GM18858 (cell line): ENCODE measurements around the gene OLFML3.
"Not testable (repeated sequence)": the region's sequence is repeated elsewhere in the genome, so short reads cannot be mapped to it uniquely, and the experiment has no call there.

Source experiments
- ATAC-seq: cut with Tn5 transposase; IDR thresholded peaks from one replicate; pipeline ENCODE4 v1.9.1; 2021; ENCODE audit not compliant: unreplicated experiment

The OLFML3 gene

GRCh38 chr1:113948151-113948550 is 31.1 kb upstream of the OLFML3 start:
- ATAC-seq: not testable (repeated sequence)

GRCh38 chr1:113949007-113949406 is 30.3 kb upstream of the OLFML3 start:
- no peak for ATAC-seq

DNA sequence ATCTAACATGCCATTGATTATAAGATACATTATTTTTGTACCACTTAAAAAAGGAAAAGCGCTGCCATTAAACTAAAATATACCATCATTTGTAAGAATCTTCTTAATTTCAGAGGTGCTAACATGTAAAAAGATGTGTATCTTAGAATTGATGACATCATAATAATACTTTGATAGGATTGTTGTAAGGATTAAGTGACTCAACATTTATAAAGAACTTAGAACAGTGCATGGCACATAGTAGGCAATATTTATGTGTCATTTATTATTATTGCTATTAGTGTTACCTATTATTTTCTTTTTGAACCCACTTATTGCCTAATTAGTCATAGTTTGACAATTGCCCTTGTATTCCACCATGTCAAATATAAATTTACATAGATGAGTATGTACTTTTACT is 28.4 kb upstream of the OLFML3 start:
- ATAC-seq: no peak

DNA sequence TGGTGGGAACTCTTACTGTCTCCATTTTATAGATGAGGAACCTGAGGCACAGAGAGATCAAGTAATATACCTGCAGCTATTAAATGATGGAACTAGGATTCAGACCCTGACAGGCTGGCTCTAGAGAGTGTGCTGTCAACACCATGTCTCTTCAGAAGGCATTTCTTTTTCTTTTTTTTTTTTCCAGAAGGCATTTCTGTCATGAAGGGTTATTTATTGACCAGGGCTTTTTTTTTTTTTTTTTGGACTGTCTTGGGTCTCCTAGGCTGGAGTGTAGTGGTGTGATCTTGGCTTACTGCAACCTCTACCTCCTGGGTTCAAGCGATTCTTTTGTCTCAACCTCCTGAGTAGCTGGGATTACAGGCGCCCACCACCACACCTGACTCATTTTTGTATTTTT is 27.6 kb upstream of the OLFML3 start:
- ATAC-seq: no peak

GRCh38 chr1:113957984-113958383 is 21.3 kb upstream of the OLFML3 start:
- ATAC-seq: no peak

- ATAC-seq: no peak
These were observed 20.6 kb upstream of the OLFML3 start for GRCh38 chr1:113958691-113959090.

DNA sequence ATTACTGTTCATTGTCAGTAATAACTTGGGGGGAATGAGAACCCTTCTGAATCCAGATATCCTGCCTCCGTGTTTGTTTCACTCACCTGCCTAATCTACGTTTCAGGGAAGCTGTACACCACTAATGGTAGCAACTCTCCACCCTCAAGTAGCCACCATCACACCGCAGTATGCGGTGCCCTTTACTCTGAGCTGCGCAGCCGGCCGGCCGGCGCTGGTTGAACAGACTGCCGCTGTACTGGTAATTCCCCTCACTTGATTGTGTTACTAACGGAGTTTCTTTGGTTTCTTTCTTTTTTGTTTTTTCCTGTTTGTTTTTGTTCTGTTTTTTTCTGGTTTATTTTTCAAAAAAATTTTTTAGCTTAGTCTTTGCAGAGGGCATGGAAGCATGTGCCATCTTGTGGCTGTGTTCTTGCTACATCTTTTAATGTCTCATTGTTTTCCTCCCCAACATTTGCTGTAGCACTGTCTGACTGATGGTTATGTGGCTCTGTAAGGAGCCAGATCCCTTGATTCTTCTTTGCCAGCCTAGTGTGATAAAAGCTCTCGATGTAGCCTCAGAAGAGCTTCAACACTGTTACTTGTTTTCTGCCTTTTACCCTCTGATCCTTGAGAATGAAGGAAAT is 15.9 kb upstream of the OLFML3 start:
- no peak for ATAC-seq

- ATAC-seq: no peak
These were observed 13.4 kb upstream of the OLFML3 start for GRCh38 chr1:113965703-113966412.

DNA sequence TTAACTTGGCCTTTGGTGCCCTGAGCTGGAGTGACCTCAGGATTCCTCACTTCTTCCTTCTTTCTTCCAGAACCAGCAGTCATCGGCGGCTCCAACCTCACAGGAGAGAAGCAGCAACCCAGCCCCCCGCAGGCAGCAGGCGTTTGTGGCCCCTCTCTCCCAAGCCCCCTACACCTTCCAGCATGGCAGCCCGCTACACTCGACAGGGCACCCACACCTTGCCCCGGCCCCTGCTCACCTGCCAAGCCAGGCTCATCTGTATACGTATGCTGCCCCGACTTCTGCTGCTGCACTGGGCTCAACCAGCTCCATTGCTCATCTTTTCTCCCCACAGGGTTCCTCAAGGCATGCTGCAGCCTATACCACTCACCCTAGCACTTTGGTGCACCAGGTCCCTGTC is 6.3 kb upstream of the OLFML3 start:
- no peak for ATAC-seq

DNA sequence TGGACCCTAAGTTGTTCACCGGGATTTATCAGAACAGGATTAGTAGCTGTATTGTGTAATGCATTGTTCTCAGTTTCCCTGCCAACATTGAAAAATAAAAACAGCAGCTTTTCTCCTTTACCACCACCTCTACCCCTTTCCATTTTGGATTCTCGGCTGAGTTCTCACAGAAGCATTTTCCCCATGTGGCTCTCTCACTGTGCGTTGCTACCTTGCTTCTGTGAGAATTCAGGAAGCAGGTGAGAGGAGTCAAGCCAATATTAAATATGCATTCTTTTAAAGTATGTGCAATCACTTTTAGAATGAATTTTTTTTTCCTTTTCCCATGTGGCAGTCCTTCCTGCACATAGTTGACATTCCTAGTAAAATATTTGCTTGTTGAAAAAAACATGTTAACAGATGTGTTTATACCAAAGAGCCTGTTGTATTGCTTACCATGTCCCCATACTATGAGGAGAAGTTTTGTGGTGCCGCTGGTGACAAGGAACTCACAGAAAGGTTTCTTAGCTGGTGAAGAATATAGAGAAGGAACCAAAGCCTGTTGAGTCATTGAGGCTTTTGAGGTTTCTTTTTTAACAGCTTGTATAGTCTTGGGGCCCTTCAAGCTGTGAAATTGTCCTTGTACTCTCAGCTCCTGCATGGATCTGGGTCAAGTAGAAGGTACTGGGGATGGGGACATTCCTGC is 3.9 kb upstream of the OLFML3 start:
- no peak for ATAC-seq

DNA sequence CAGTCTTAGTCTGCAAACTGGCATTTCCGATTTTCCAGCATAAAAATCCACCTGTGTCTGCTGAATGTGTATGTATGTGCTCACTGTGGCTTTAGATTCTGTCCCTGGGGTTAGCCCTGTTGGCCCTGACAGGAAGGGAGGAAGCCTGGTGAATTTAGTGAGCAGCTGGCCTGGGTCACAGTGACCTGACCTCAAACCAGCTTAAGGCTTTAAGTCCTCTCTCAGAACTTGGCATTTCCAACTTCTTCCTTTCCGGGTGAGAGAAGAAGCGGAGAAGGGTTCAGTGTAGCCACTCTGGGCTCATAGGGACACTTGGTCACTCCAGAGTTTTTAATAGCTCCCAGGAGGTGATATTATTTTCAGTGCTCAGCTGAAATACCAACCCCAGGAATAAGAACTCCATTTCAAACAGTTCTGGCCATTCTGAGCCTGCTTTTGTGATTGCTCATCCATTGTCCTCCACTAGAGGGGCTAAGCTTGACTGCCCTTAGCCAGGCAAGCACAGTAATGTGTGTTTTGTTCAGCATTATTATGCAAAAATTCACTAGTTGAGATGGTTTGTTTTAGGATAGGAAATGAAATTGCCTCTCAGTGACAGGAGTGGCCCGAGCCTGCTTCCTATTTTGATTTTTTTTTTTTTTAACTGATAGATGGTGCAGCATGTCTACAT is 2.5 kb upstream of the OLFML3 start:
- no peak for ATAC-seq

GRCh38 chr1:113977906-113978305 is 1.4 kb upstream of the OLFML3 start:
- ATAC-seq: no peak

DNA sequence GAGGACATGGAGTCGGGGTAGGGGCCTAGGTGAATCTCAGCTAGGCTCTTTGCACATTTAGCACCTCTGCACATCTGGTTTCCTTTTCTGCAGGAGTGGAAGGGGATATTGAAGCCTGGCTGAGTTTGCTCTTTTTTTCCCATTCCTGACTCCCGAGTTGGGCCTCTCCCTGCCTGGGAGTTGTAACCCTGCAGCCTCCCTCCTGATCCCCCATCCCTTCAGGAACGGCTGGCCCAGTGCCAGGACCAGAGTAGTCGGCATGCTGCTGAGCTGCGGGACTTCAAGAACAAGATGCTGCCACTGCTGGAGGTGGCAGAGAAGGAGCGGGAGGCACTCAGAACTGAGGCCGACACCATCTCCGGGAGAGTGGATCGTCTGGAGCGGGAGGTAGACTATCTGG is 836 bp downstream of the OLFML3 start:
- no peak for ATAC-seq

DNA sequence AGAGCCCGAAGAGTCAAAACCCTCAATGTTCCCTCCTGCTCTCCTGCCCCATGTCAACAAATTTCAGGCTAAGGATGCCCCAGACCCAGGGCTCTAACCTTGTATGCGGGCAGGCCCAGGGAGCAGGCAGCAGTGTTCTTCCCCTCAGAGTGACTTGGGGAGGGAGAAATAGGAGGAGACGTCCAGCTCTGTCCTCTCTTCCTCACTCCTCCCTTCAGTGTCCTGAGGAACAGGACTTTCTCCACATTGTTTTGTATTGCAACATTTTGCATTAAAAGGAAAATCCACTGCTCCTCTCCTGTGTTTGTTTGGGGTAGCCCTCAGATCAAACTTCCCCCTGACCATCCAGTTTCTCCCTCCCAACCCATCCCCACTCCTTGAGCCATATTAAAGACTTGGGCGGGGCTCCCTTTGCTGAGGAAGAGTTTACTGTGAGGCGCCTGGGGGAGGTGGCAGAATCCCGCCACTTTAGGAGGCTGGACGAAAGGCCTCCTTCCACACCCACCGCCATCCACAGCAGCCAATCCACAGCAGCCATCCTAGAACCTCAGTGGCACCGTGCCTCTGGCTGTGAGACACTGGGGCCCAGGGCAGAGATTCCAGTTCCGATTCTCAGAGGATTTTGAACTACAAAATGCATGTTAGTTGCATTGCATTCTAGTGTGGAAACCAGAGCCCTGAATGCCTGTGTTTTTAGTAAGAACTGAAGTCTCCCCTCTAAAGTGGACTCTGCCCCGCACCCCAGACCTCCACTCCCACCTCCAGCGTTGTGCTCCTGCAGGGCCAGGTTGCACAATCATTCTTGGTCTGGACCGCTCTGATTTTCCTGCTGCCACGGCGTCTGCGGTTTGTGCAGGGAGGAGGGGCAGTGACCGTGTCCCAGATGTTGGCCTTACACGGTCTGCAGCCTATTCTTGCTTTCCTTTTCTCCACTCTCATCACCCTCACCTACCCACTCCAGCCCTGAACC is 3.0 kb downstream of the OLFML3 start:
- no peak for ATAC-seq

DNA sequence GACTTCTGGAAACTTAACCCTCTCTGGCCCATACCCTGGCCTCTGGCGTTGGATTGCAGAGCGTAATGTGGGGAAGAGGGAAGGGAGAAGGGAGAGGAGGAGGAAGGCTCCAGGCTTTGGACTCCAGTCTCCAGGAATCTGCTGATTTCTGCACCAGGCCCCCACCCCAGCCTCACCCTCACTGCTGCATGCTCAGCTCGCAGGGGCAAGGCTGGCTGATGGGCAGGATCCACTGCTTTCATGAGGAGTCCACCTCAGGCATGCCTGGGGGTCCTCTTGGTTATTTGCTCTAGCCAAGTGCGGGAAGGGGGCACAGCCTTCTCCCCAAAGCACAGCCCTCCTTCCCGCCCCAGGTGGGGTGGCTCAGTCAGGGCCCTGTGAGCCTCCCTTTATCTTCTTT is 3.7 kb downstream of the OLFML3 start:
- no peak for ATAC-seq

DNA sequence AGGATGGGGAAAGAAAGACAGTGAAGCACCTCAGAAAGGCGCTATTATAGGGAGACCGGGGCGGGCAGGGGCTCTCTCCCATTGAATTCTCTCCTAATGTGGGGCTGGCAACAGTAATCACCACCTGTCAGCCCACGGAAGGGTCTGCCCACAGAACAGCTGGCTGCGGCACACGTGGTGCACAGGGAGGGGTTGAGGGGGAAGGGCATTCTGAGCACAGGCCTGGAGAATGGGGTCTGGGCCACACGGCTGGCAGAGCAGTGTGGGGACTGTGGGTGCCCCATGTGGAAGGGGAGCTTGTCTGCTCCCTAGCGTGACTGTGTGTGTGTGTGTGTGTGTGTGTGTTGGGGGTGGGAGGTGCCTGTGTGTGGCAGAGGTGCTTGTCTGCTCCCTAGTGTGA is 4.1 kb downstream of the OLFML3 start:
- ATAC-seq: no peak

DNA sequence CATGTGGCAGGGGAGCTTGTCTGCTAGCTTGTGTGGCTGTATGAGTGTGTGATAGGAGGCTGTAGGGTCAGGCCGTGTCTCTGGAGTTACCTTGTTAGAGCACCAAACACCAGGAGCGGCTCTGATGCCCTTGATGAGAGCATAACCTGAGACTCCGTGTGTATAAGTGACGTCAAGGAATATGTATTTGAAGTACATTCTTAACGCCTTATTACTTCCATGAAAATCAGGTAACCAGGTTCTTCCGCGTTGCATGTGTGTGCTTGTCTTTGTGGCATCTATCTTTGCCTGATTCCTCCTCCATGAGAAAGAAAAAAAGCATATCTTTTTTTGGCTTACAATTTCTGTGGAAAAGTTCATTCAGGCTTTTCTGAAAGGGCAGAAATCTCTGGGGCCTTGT is 4.6 kb downstream of the OLFML3 start:
- no peak for ATAC-seq

DNA sequence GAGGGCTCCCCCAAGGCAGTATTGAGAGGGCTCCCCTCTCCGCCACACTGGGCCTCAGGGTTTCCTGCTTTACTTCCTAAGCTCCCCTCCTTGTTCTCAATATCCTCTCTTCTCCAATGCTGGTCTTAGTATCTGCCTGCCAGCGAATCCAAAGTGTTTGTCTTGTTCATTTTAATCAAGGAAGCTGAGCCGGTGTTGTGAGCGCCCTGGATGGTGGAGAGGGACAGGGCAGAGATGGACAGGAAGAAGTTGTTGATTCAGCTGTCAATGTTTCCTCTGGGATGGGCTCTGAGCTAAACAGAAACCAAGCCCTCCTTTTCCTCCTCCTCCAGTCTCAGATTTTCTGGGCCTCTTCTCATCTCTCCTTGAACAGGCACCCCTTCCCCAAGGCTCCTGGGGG is 5.4 kb downstream of the OLFML3 start:
- no peak for ATAC-seq

DNA sequence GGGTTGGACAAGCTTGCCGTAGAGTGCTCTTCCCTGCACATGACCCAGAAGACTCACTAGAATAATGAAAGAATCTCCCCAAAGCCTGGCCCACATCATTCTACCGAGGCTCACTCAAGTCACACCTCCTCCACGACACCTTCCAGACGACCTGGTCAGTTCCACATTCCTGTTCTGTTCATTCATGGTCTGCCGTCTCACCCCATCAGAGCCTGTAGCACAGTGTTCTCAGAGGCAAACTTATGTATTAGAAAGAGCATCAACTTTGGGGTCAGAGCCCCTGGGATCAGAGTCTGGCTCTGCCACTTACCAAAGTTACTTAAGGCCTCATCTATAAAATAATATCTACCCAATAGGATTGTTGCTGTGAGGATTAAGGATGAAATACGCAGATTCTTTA is 7.5 kb downstream of the OLFML3 start:
- ATAC-seq: no peak

DNA sequence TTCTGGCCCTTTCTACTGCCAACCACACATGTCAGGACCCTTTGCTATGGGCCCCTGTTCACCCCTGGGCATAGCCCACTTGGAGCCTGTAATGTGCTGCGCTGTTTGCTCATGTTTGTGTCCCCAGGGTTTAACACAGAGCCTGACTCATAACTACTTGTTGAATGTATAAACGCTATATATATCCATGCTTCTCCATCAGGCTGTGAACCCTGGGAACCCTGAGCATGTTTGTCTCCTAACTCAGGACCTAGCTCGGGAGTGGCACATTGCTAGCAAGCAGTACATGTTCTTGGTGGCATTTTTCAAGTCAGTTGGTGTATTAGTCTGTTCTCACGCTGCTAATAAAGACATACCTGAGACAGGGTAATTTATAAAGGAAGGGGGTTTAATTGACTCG is 8.0 kb downstream of the OLFML3 start:
- ATAC-seq: no peak

- no peak for ATAC-seq
These were observed 11.3 kb downstream of the OLFML3 start for GRCh38 chr1:113990530-113990929.
